Measurements from ENCODE around the gene TFEC.

TFEC gene

GRCh38 chr7:115941703-115942268 is 88.8 kb downstream of the TFEC start:
- no peak for TF ChIP-seq CTCF (IDR thresholded peaks at IDR 0.05)

- TF ChIP-seq CTCF (IDR thresholded peaks at IDR 0.05), result no peak
These were observed 90.0 kb downstream of the TFEC start for GRCh38 chr7:115940460-115941060.

- no peak for TF ChIP-seq CTCF (IDR thresholded peaks at IDR 0.05)
These were observed 92.6 kb downstream of the TFEC start for GRCh38 chr7:115937960-115938359.

GRCh38 chr7:115933471-115933870 is 97.1 kb downstream of the TFEC start:
- no peak for TF ChIP-seq CTCF (IDR thresholded peaks at IDR 0.05)

GRCh38 chr7:115932880-115933279 is 97.7 kb downstream of the TFEC start:
- no peak for TF ChIP-seq CTCF (IDR thresholded peaks at IDR 0.05)

GRCh38 chr7:115924411-115924810 is 106.2 kb downstream of the TFEC start:
- no peak for TF ChIP-seq CTCF (IDR thresholded peaks at IDR 0.05)

GRCh38 chr7:115920367-115920766 is 110.2 kb downstream of the TFEC start:
- TF ChIP-seq CTCF (IDR thresholded peaks at IDR 0.05), result no peak

- TF ChIP-seq CTCF (IDR thresholded peaks at IDR 0.05), result no peak
These were observed 115.6 kb downstream of the TFEC start for GRCh38 chr7:115914951-115915350.

Measured in LNCAP (cell line).